OCI-LY7 (cell line): Measurements from ENCODE around the gene USP53. TPM values are rescaled to one million over a fixed set of nuclear protein-coding genes. Genes with fewer than 3 reads are reported as not detected.

Source experiments
- BruUV-seq: library from RNA; stranded (reverse); fragments of 400-500 nt; replicated peaks from 2 replicates; lab custom pipeline; 2021; lab: Mats Ljungman, UMichigan
- CTCF ChIA-PET: fragments of 300-600 bp; sonication (Branson Sonifier 250); formaldehyde crosslinking; loops from one replicate; lab custom pipeline; 2022; ENCODE audit warnings: antibody characterized with exemption; ENCODE audit not compliant: unreplicated experiment; lab: Charles Lee
- POLR2A ChIA-PET: fragments of 300-600 bp; sonication (Branson Sonifier 250); formaldehyde crosslinking; loops from one replicate; lab custom pipeline; 2022; ENCODE audit warnings: antibody characterized with exemption; lab: Charles Lee
- DNase-seq: peaks from one replicate; pipeline ENCODE4 v3.0.0-alpha.2; 2015; ENCODE audit warnings: low spot score
- H2AFZ ChIP-seq: fragments of 200-600 bp; sonication (generic), shearing (Covaris generic); 2 replicates; pipeline ENCODE4 v1.6.1; 2014; ENCODE audit warnings: mild to moderate bottlenecking, antibody characterized with exemption, low read length, moderate library complexity
- H3K27ac ChIP-seq: fragments of 200-600 bp; sonication (generic); 2 replicates; pipeline ENCODE4 v1.5.1; 2014; ENCODE audit warnings: mixed run types, low read depth, mild to moderate bottlenecking, moderate library complexity, low read length, inconsistent platforms; ENCODE audit not compliant: poor library complexity, severe bottlenecking
- H3K36me3 ChIP-seq: fragments of 200-600 bp; sonication (generic); 2 replicates; pipeline ENCODE4 v1.6.1; 2014; ENCODE audit warnings: mild to moderate bottlenecking, antibody characterized with exemption, low read length, moderate library complexity, mixed read lengths; ENCODE audit not compliant: insufficient read depth
- H3K4me1 ChIP-seq: fragments of 200-600 bp; sonication (generic); 2 replicates; pipeline ENCODE4 v1.5.1; 2014; ENCODE audit warnings: mild to moderate bottlenecking, low read length; ENCODE audit not compliant: insufficient read depth, poor library complexity, severe bottlenecking
- H3K4me2 ChIP-seq: fragments of 200-600 bp; sonication (generic); 2 replicates; pipeline ENCODE4 v1.6.1; 2014; ENCODE audit warnings: mild to moderate bottlenecking, low read length
- H3K4me3 ChIP-seq: fragments of 200-600 bp; sonication (generic); 2 replicates; pipeline ENCODE4 v1.5.1; 2014; ENCODE audit warnings: mild to moderate bottlenecking, low read depth, low read length; ENCODE audit not compliant: poor library complexity, severe bottlenecking
- H3K79me2 ChIP-seq: fragments of 200-600 bp; sonication (generic); 2 replicates; pipeline ENCODE4 v1.6.1; 2016; ENCODE audit warnings: low read depth, mild to moderate bottlenecking, low read length, moderate library complexity, mixed read lengths; ENCODE audit not compliant: insufficient read depth
- H3K9me2 ChIP-seq: fragments of 200-600 bp; sonication (generic); 2 replicates; pipeline ENCODE4 v1.6.1; 2016; ENCODE audit warnings: mild to moderate bottlenecking, low read length, mixed read lengths; ENCODE audit not compliant: insufficient read depth
- H3K9me3 ChIP-seq: fragments of 200-600 bp; sonication (generic); 2 replicates; pipeline ENCODE4 v1.6.1; 2014; ENCODE audit warnings: mild to moderate bottlenecking, mixed run types, low read length, mixed read lengths
- H4K20me1 ChIP-seq: fragments of 200-600 bp; sonication (generic); 2 replicates; pipeline ENCODE4 v1.6.1; 2014; ENCODE audit warnings: mild to moderate bottlenecking, antibody characterized with exemption, low read length, moderate library complexity, mixed read lengths; ENCODE audit not compliant: insufficient read depth
- EZH2phosphoT487 ChIP-seq: fragments of 200-600 bp; sonication (generic); IDR thresholded peaks from 2 replicates; pipeline ENCODE4 v1.6.1; 2018; ENCODE audit warnings: low read depth, borderline replicate concordance, mild to moderate bottlenecking, mixed run types, antibody characterized with exemption, low read length, moderate library complexity, mixed read lengths
- intact Hi-C: fragments of 100-400 bp; cut with micrococcal nuclease; formaldehyde crosslinking; loops from one replicate; pipeline ENCODE4 v1.10.0; 2022; ENCODE audit not compliant: unreplicated experiment
- total RNA-seq, 2 experiments: library from RNA; depleted of rRNA in 1 of 2; stranded (reverse); fragments of >200 nt in 1 of 2; shearing (Covaris generic) in 1 of 2; gene quantifications; 2 replicates each; pipeline ENCODE4 v1.2.3, GENCODE V29; 2014 to 2022
- TF ChIP-seq, protein P1 (sequence below): fragments of 200-600 bp; sonication (generic); conservative IDR thresholded peaks from 2 replicates; pipeline ENCODE4 v1.5.1; 2014; ENCODE audit warnings: mild to moderate bottlenecking, antibody characterized with exemption, low read length, moderate library complexity, mixed read lengths

The USP53 gene
- total RNA-seq, 2 experiments from 2014 or later: 4.9 to 9.2 TPM

DNA sequence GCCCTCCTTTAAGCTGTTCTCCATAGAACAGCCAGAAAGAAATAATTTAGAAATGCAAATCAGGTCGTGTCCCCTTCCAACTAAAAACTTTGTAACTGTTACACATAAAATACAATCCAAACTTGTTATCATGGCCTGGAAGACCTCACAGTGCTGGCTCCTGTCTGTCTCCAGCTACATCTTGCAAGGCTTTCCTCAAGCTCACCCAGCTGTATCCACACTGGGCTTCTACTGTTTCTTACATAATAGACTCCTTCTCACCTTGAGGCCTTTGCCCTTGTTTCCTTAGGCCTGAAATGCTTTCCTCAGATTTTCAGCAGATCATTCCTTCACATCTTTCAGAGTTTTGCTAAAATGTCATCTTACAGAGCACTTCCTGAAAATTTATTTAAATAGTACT, 33.5 kb upstream of the USP53 start:
- Histone ChIP-seq H3K36me3 (no peaks in the 10 kb centered on the region), H2AFZ (no peak overlapping the region), H3K27ac (no peak overlapping the region), H3K4me2 (no peak overlapping the region), H3K79me2 (no peaks in the 10 kb centered on the region), H3K4me1 (no peaks in the 10 kb centered on the region), H3K4me3 (no peak overlapping the region), H3K9me2 (no peaks in the 10 kb centered on the region), H4K20me1 (no peaks in the 10 kb centered on the region), H3K9me3 (no peaks in the 10 kb centered on the region)
- intact Hi-C loops: no loop called here
- POLR2A ChIA-PET: interaction anchor here (0.6 to 1.4 kb wide), 2 partner anchors 11 to 24 kb away, joined by 3 to 5 read pairs; no protein-coding TSS in a partner anchor
- TF ChIP-seq EZH2phosphoT487: no peak
- TF ChIP-seq, protein P1, sequence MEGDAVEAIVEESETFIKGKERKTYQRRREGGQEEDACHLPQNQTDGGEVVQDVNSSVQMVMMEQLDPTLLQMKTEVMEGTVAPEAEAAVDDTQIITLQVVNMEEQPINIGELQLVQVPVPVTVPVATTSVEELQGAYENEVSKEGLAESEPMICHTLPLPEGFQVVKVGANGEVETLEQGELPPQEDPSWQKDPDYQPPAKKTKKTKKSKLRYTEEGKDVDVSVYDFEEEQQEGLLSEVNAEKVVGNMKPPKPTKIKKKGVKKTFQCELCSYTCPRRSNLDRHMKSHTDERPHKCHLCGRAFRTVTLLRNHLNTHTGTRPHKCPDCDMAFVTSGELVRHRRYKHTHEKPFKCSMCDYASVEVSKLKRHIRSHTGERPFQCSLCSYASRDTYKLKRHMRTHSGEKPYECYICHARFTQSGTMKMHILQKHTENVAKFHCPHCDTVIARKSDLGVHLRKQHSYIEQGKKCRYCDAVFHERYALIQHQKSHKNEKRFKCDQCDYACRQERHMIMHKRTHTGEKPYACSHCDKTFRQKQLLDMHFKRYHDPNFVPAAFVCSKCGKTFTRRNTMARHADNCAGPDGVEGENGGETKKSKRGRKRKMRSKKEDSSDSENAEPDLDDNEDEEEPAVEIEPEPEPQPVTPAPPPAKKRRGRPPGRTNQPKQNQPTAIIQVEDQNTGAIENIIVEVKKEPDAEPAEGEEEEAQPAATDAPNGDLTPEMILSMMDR: no peak
- DNase-seq: no peak
- CTCF ChIA-PET: no interaction called here
- BruUV-seq: no TSS peak

DNA sequence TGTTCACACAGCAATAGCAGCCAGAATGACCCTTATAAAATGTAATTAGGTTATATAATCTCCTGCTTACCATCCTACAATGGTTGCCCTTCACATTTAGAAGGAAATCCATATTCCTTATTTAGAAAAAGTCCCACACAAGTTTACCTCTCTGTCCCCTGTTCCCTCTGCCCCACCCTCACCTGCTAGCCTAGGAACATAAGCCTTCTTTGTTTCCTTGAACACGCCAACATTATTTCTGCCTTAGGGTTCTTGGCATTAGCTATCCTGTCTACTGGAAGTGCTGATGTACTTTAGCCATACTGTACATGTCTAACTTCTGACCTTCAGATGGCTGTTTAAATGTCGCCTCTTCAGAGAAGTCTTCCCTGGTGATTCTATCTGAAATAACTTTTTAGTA, 28.4 kb upstream of the USP53 start:
- no peak for TF ChIP-seq EZH2phosphoT487
- TF ChIP-seq, protein P1: no peak
- Histone ChIP-seq H3K79me2 (no peaks in the 10 kb centered on the region), H3K4me2 (no peak overlapping the region), H3K9me2 (no peaks in the 10 kb centered on the region), H3K4me1 (no peaks in the 10 kb centered on the region), H4K20me1 (no peaks in the 10 kb centered on the region), H3K36me3 (no peaks in the 10 kb centered on the region), H3K9me3 (no peaks in the 10 kb centered on the region), H2AFZ (no peak overlapping the region), H3K27ac (no peak overlapping the region), H3K4me3 (no peak overlapping the region)
- intact Hi-C loops: no loop called here
- no peak for DNase-seq
- CTCF ChIA-PET: no interaction called here
- POLR2A ChIA-PET: no interaction called here
- BruUV-seq: no TSS peak

DNA sequence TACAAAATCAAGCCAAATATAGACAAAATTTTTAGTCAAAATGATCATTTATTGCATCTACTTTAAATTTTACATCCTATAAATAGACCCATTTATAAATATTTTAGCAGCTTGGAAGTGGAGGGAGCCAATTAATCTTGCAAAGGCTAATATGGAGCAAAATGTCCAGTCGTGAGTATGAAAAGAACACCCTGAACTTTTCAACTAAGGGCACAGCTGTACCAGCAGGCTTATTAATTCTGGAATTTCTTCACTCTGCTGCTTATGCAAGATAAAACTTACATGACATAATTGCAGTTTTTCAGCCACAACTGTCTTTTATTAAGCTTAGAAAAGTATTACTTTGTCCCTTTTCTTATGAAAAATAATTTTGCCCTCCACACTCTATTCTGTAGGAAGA, 22.9 kb upstream of the USP53 start:
- H3K36me3 ChIP-seq: no peaks in the 10 kb centered on the region
- no peak overlapping the region for H3K4me2 ChIP-seq
- no peak overlapping the region for H2AFZ ChIP-seq
- no peaks in the 10 kb centered on the region for H3K4me1 ChIP-seq
- ChIA-PET POLR2A (interaction anchor here (0.8 to 1.7 kb wide), 5 partner anchors 9 to 50 kb away, joined by 3 to 5 read pairs (median 4); no protein-coding TSS in a partner anchor), CTCF (no interaction called here)
- no peak for DNase-seq
- H4K20me1 ChIP-seq: no peaks in the 10 kb centered on the region
- H3K9me3 ChIP-seq: no peaks in the 10 kb centered on the region
- H3K4me3 ChIP-seq: no peak overlapping the region
- no peaks in the 10 kb centered on the region for H3K79me2 ChIP-seq
- H3K9me2 ChIP-seq: no peaks in the 10 kb centered on the region
- BruUV-seq: no TSS peak
- TF ChIP-seq, protein P1: no peak
- TF ChIP-seq EZH2phosphoT487: no peak
- no peak overlapping the region for H3K27ac ChIP-seq
- intact Hi-C loops: no loop called here
